ELF-1 (cell line): ENCODE data around the gene SPACA4.
A peak's percentile ranks its signal among the peaks of the same experiment; 100 is the strongest.
"Not testable (repeated sequence)": the region's sequence is repeated elsewhere in the genome, so short reads cannot be mapped to it uniquely, and the experiment has no call there.

Experiments used
- DNase-seq: peaks from one replicate; pipeline ENCODE4 v3.0.0-alpha.2; 2016; ENCODE audit warnings: low read depth, low spot score

Gene SPACA4, protein sequence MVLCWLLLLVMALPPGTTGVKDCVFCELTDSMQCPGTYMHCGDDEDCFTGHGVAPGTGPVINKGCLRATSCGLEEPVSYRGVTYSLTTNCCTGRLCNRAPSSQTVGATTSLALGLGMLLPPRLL

DNA sequence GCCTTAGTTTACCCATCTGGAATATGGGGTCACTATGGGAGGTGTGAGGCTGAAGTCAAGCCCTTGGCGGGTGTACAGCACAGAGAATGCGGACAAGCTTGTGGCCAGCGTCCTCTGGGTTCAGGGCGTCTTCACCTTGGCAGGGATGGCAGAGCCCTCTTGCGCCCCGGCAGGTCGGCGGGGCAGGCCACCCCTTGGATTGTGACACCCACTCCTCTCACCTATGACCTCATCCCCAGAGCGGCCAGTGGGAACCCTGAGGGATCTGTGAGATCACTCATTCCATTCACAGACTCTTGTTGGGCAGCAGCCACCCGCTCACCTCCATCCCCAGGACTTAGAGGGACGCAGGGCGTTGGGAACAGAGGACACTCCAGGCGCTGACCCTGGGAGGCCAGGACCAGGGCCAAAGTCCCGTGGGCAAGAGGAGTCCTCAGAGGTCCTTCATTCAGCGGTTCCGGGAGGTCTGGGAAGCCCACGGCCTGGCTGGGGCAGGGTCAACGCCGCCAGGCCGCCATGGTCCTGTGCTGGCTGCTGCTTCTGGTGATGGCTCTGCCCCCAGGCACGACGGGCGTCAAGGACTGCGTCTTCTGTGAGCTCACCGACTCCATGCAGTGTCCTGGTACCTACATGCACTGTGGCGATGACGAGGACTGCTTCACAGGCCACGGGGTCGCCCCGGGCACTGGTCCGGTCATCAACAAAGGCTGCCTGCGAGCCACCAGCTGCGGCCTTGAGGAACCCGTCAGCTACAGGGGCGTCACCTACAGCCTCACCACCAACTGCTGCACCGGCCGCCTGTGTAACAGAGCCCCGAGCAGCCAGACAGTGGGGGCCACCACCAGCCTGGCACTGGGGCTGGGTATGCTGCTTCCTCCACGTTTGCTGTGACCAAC is at the start of gene SPACA4:
Gene SPACA4 (plus strand): TSS at position 280 of the 896 bp plus-strand sequence. CDS start 237 bp downstream, at position 517.
- DNase-seq = no peak

DNA sequence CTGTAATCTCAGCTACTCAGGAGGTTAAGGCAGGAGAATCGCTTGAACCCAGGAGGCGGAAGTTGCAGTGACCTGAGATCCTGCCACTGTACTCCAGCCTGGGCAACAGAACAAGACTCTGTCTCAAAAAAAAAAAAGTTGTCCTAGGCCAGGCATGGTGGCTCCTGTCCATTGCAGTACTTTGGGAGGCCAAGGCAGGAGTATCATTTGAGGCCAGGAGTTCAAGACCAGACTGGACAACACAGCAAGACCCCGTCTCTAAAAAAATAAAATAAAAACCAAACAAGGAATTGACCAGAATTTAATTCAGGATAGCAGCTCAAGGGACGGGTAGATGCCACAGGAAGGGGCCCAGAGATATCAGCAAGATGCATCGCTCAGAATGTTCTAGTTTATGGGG is 49.7 kb upstream of the SPACA4 start:
- no peak for DNase-seq

DNA sequence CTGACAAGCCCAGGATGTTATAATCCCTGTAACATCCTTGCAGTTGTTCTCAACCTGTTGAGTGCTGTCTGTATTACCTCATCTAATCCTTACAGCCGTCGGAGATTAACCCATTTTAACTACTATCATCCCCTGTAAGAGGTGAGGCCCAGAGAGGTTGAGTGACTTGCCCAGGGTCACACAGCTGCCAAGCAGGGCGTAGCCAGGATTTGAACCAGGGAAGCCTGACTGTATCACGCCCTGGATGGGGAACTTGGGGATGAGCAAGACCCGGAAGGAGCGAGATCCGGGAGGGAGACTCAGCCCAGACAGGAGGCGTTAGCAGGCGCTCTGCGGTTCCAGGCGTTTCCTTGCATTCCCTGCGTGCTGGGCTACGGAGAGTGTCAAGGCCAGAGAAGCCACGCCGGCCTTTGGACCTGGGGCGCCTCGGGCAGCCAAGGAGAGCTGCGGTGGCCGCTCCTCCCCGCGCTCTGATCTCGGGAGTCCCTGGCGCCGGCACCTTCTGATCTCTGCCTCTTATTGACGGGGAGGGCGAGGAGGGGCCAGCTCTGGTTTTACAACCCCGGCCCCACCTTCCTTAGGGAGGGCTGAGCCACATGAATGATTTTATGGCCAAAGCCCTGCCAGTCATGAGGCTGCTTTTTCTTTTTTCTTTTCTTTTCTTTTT is 48.4 kb upstream of the SPACA4 start:
- DNase-seq = peak; percentile 95

DNA sequence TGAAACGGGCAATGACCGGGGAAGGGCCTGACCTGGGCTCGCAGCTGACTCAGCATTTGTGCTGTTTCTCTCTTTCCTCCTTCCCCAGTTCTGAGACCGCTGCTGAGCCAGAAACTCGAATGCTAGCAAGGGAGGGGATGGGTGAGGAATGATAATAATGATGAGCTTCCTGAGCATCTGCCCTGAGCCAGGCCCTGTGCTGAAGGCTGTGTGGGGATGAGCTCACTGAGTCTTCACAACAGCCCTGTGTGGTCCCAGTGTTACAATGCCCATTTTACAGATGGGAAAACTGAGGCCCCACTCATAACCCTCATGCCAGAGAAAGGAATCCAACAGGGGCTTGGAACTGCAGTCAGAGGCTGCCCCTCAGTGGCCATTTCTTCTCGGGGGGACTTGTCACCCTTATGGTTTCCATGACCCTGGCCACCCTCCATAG is 46.4 kb upstream of the SPACA4 start:
- peak; percentile 53 for DNase-seq

DNA sequence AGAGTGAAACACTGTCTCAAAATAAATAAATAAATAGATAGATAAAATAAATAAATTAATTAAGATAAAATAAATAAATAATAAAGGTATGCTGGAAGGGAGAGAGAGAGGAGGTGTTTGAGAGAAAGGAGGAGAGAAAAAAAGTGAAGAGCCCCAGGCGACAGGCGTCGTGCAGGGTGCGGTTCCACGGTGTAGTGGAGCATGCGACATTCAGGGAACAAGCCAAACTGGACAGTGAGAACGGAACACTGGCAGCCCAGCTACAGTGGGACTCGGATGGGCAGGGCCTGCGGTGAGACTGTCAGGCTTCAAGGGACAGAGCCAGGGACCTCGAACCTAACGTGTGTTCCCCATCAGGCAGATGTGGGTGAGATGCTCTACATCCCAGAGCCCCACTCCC is 45.1 kb upstream of the SPACA4 start:
- DNase-seq = no peak

DNA sequence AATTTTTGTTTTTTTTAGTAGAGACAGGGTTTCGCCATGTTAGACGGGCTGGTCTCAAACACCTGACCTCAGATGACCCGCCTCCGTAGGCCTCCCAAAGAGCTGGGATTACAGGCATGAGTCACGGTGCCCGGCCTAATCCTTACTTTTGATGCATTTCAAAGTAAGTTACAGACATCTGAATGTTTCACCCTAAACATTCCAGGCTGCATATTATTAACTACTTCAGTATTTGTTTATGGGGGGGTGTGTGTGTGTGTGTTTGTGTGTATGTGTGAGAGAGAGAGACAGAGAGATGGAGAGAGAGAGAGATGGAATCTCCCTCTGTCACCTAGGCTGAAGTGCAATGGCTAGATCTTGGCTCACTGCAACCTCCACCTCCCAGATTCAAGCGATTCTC is 41.5 kb upstream of the SPACA4 start:
- DNase-seq = peak; percentile 39

DNA sequence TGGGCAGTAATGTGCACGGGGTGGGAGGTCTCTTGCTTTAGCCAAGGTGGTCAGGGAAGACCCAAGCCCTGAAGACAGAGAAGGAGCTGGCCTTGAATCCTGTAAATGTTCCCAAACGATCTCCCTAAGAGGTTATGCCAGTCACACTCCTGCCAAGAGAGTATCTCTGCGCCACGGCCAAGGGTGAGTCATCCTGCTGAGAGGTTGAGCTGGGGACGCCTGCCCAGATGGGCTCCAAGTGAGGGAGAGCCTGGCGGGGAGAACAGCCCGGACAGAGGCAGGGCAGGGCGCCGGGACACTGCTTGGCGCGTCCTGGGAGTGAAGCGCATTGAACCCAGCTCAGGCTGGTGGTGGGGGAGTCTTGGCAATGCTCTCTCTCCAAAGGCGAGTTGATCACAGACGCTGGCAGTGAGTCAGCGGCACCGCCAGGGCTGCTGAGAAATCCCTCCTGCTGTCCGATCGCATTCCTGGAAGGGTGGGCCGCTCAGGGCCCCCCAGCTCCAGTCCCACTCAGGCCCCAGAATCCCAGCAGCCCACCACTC is 38.1 kb upstream of the SPACA4 start:
- peak; percentile 80 for DNase-seq

DNA sequence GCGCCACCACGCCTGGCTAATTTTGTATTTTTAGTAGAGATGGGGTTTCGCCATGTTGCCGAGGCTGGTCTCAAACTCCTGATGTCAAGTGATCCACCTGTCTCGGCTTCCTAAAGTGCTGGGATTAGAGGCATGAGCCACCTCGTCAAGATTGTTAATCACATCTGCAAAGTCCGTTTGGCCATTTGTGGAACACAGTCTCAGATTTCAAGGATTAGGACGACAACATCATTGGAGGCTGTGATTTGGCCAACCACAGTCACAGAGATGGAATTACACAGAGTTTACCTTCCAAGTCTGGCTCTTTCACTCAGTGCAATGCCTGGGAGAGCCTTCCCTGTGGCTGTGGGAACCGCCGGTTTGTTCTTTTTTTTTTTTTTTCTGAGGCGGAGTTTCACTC is 36.7 kb upstream of the SPACA4 start:
- peak; percentile 52 for DNase-seq

DNA sequence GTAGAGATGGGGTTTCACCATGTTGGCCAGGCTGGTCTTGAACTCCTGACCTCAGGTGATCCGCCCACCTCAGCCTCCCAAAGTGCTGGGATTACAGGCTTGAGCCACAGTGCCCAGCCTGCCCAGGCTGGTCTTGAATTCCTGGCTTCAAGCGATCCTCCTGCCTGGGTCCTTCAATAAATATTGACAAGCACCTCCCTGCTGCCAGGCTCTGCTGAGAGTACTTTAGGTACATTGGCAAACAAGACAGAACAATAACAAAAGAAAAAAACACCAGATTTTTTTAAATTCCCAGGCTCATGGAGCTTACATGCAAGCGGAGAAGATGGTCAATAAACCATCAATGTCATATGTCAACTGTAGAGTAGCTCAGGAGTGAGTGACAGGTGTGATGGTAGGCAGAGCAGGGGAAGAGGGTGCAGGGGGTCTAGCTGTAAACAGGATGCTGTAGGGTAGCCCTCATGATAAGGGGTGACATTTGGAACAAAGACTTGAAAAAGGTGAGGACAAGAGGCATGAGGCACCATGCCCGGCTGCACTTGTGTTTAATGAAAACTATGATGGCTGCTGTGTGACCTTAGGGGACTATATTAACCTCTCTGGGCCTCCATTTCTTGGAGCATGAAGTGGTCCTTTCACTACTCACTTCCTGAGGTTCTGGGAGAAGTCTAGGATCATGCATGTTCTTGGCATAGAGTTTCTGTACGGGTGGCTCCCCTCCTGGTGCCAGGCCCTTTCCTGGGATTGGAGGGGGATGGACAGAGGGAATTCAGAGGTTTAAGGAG is 35.0 kb upstream of the SPACA4 start:
- no peak for DNase-seq

DNA sequence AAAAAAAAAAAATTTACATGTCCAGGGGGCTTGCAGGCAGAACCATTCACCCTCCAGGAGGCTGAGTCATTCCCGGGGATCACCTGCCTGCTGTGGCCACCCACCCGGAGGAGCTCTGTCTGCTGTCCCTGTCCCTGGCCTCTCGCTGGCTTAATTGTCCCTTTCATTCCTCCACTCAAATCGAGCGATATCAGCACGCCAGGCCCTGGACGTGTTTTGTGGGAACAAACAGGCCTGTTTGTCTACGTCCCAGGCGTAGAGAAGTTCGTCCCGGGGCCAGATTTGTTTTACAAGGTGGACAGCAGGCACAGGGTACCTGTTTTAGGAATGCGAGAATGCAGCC is 33.4 kb upstream of the SPACA4 start:
- DNase-seq = peak; percentile 85

DNA sequence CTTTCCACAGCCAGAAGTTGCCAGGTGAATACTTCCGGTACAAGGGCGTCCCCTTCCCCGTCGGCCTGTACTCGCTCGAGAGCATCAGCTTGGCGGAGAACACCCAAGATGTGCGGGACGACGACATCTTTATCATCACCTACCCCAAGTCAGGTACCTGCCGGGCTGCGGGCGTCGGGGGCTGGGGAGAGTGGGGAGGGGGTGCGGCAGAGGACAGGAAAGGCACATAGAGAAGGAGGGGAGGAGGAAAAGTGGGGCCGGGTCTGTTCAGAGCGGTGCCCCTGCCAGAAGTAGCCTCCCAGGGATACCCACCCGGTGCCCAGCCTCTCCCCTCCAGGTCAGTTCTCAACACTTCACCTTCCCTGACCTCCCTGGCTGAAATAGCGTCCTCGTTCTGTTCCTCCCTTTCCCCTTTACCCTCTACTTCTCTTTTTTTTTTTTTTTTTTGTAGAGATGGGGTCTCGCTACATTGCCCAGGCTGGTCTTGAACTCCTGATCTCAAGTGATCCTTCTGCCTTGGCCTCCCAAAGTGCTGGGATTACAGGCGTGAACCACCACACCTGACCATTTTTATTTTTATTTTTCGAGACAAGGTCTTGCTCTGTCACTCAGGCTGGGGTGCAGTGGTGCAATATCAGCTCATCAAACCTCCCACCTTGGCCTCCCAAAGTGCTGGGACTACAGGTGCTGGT is 30.5 kb upstream of the SPACA4 start:
- DNase-seq = no peak

DNA sequence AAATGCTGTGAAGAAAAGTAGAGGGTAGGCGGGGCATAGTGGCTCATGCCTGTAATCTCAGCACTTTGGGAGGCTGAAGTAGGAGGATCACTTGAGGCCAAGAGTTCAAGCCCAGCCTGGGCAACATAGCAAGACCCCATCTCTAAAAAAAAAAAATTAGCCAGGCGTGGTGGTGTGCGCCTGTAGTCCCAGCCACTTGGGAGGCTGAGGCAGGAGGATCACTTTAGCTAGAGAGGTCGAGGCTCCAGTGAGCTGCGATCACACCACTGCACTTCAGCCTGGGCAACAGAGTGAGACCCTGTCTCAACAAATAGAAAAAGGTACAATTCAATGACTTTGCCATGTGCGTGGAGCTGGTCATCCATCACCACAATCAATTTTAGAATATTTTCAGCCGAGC is 28.6 kb upstream of the SPACA4 start:
- DNase-seq = not testable (repeated sequence)

DNA sequence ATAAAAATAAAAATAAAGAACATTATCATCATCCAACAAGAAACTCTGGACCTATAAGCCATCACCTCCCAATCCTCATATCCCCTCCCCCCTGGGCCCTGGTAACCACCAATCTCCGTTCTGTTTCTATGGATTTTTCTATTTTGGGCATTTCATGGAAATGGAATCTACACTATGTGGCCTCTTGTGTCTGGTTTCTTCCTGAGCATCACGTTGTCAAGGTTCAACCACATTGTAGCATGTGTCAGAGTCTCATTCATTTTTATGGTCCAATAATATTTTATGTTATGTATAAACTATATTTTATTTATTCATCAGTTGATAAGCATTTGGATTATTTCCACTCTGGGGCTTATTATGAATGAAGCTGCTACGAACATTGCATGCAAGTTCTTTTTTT is 27.7 kb upstream of the SPACA4 start:
- DNase-seq = no peak

DNA sequence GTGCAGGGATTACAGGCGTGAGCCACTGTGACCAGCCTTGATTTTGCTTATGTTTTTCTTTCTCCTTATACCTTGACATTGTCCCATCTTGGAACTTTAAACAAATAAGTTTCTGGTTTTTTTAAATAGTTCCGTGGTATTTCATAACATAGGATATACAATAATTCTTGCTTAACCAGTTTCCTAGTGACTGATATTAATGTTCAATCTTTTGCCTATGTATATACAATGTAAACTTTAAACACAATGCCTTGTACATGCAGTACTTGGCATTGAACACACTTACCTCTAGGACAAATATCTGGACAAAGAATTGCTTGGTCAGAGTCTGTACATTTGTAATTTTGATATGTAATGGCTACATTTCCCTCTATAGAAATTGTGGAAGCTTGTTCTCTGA is 24.4 kb upstream of the SPACA4 start:
- DNase-seq = no peak

DNA sequence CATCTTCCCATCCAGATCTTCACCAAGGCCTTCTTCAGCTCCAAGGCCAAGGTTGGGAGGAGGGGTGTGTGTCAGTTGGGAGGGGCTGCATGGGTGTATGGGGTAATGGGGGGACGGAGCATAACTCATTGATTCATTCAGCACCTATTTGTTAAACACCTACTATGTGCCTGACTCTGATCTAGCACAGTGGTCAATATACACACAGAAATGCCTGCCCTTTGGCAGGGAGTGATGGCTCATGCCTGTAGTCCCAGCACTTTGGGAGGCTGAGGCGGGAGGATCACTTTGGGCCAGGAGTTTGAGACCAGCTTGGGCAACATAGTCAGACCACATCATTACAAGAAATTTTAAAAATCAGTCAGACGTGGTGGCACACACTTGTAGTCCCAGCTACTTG is 19.2 kb upstream of the SPACA4 start:
- DNase-seq = no peak

DNA sequence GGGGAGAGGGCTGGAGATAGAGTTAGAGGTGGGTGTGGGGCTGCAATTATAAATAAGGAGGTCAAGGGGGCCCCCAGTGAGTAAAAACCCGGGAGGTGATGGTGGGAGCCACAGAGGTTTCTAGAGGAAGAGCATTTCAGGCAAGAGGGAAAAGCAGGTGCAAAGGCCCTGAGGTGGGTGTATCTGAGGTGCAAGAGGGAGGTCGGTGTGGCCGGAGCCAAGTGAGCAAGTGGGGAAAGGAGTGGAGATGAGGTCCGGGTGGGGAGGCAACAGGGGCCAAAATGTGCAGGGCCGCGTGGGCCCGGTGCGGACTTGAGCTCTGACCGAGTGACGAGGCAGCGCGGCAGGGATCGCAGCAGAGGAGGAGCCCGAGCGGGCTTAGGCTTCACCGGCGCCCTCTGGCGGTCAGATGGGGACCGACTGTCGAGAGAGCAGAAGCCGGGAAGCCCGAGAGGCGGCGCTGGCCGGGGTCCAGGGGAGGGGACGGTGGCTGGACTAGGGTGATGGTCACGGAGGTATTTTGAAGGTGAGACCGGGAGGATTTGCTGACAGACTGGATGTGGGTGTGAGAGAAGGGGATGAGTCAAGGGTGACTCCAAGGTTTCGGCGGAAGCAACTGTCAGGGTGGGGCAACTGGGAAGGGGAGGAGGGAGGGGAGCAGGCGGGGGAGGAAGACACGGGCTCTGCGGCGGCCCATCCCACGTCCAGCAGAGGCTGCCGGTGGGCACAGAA is 17.7 kb upstream of the SPACA4 start:
- DNase-seq = peak; percentile 93

DNA sequence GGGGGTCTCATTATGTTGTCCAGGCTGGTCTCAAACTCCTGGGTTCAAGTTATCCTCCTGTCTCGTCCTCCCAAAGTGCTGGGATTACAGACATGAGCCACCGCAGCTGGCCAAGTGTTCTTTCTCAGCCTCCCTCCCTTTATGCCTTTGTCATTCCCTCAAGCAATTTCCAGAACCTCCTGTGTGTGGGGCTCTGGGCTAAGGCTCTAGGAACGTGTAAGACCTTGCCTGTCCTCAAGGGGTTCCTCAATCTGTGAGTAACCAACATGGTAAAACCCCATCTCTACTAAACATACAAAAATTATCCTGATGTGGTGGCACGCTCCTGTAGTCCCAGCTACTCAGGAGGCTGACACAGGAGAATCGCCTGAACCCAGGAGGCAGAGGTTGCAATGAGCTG is 15.5 kb upstream of the SPACA4 start:
- DNase-seq = peak; percentile 39

DNA sequence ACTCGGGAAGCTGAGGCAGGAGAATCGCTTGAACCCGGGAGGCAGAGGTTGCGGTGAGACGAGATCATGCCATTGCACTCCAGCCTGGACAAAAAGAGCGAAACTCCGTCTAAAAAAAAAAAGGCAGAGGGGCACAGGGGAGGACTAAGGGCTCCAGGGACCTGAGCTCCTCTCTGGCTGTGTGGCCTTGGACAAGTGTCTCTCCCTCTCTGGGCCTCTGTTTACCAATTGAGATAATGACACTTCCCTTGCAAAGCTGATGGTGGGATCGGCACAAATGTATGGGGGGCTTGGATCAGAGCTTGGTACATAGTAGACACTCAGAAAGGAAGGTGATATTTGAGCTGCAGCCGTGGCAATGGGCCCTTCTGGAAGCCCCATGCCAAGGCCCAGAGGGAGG is 11.4 kb upstream of the SPACA4 start:
- no peak for DNase-seq

DNA sequence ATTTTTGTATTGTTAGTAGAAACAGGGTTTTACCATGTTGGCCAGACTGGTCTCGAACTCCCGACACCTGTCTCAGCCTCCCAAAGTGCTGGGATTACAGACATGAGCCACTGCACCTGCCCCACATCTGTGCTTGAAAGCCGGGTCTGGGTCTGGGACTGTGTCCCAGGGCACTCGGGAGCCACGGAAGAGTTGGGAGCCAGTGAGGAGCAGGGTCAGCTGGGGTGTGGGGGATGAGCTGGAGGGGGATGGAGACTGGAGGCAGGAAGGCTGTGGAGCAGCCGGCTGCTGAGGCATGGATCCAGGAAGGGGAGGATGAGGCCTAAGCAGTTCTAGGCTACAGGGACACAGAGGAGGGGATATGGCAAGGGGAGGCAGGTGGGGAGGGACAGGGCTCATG is 10.7 kb upstream of the SPACA4 start:
- no peak for DNase-seq

DNA sequence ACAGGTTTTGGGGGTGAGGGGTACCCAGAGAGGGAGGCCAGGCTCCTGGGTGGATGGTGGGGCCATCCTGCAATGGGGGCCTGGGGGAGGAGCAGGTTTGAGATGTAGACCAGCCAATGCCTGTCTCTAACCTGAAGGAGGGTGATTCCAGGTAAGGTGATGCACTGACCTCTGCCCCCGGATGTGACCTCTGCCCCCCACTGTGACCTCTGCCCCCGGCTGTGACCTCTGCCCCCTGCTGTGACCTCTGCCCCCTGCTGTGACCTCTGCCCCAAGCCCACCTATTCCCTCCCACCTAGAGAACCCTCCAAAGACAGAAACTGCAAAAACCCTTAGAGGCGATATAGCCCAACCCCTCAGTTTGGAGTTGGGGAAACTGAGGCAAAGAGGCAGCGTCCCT is 10.3 kb upstream of the SPACA4 start:
- DNase-seq = no peak
